MCF 10A (cell line): Measurements from ENCODE around the gene CRIP3. TPM values are rescaled to one million over a fixed set of nuclear protein-coding genes. Genes with fewer than 3 reads are reported as not detected.

ENCODE experiments used
- BruUV-seq: library from RNA; stranded (reverse); fragments of 400-500 nt; replicated peaks from 2 replicates; lab custom pipeline; 2021; lab: Mats Ljungman, UMichigan
- CTCF ChIA-PET: fragments of 300-600 bp; sonication (Branson Sonifier 250); formaldehyde crosslinking; extraction: SDS; loops from one replicate; lab custom pipeline; 2021; ENCODE audit warnings: antibody characterized with exemption, inconsistent platforms; lab: Yijun Ruan, JAX
- POLR2A ChIA-PET: fragments of 300-600, 350-650 bp; sonication (Branson Sonifier 250); formaldehyde crosslinking; extraction: SDS; loops from one replicate; lab custom pipeline; 2020; ENCODE audit warnings: antibody characterized with exemption, inconsistent platforms; lab: Yijun Ruan, JAX
- DNase-seq: peaks from one replicate; pipeline ENCODE4 v3.0.0-alpha.2; 2018; ENCODE audit not compliant: unreplicated experiment
- H3K27ac Mint-ChIP-seq: one replicate; pipeline ENCODE4 v1.8.0; 2022; ENCODE audit warnings: mild to moderate bottlenecking, low read depth, mixed read lengths; ENCODE audit not compliant: unreplicated experiment
- H3K27me3 Mint-ChIP-seq: one replicate; pipeline ENCODE4 v1.8.0; 2022; ENCODE audit warnings: mixed read lengths; ENCODE audit not compliant: insufficient read depth, unreplicated experiment
- H3K36me3 Mint-ChIP-seq: one replicate; pipeline ENCODE4 v1.8.0; 2022; ENCODE audit warnings: mild to moderate bottlenecking, moderate library complexity, mixed read lengths; ENCODE audit not compliant: insufficient read depth, unreplicated experiment
- H3K4me1 Mint-ChIP-seq: one replicate; pipeline ENCODE4 v1.8.0; 2022; ENCODE audit warnings: mixed read lengths; ENCODE audit not compliant: insufficient read depth, unreplicated experiment
- H3K4me3 Mint-ChIP-seq: one replicate; pipeline ENCODE4 v1.8.0; 2022; ENCODE audit warnings: mild to moderate bottlenecking, moderate library complexity, mixed read lengths; ENCODE audit not compliant: unreplicated experiment
- H3K9me3 Mint-ChIP-seq: one replicate; pipeline ENCODE4 v1.8.0; 2022; ENCODE audit warnings: mixed read lengths; ENCODE audit not compliant: unreplicated experiment
- intact Hi-C: fragments of 100-400 bp; cut with micrococcal nuclease; formaldehyde crosslinking; loops from 2 replicates; pipeline ENCODE4 v1.14.1; 2022
- total RNA-seq: library from RNA; stranded (reverse); gene quantifications from 2 replicates; pipeline ENCODE4 v1.2.3, GENCODE V29; 2022
- TF ChIP-seq, protein P1 (sequence below): fragments of 200-600 bp; IDR thresholded peaks from one replicate; pipeline ENCODE4 v1.8.0; 2022; ENCODE audit warnings: antibody characterized with exemption, mild to moderate bottlenecking; ENCODE audit not compliant: unreplicated experiment

CRIP3 gene
- total RNA-seq, 1 experiment from 2014 or later, result not detected

DNA sequence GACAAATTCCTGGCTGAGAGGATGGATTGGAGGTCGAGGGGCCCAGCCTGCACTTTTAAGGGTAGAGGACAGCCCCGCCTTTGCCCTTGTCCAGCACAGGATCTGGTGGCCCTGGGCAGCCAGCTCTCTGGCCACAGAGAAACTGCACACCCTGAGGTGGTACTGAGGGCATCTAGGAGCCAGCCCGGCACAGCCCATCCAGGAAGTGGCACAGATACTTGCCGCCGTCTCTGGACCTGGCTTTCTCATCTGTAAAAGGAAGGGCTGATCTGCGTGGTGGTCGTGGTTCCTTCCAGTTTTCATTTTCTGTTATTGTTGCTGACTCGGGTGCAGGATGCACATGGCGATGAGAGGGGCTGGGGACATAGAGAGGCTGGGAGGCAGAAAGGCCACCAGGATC, 26.6 kb downstream of the CRIP3 start:
- ChIA-PET CTCF (no interaction called here), POLR2A (interaction anchor here (0.6 kb wide), 1 partner anchor 292 kb away, joined by 3 read pairs; no protein-coding TSS in a partner anchor)
- Mint-ChIP-seq H3K4me1 (peaks cover 5% of the 10 kb centered on the region), H3K27me3 (peaks cover 40% of the 10 kb centered on the region), H3K36me3 (peaks cover 6% of the 10 kb centered on the region), H3K9me3 (no peaks in the 10 kb centered on the region), H3K4me3 (no peak overlapping the region), H3K27ac (no peak overlapping the region)
- no TSS peak for BruUV-seq
- intact Hi-C loops, result no loop called here
- TF ChIP-seq, protein P1, sequence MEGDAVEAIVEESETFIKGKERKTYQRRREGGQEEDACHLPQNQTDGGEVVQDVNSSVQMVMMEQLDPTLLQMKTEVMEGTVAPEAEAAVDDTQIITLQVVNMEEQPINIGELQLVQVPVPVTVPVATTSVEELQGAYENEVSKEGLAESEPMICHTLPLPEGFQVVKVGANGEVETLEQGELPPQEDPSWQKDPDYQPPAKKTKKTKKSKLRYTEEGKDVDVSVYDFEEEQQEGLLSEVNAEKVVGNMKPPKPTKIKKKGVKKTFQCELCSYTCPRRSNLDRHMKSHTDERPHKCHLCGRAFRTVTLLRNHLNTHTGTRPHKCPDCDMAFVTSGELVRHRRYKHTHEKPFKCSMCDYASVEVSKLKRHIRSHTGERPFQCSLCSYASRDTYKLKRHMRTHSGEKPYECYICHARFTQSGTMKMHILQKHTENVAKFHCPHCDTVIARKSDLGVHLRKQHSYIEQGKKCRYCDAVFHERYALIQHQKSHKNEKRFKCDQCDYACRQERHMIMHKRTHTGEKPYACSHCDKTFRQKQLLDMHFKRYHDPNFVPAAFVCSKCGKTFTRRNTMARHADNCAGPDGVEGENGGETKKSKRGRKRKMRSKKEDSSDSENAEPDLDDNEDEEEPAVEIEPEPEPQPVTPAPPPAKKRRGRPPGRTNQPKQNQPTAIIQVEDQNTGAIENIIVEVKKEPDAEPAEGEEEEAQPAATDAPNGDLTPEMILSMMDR, result no peak
- no peak for DNase-seq

DNA sequence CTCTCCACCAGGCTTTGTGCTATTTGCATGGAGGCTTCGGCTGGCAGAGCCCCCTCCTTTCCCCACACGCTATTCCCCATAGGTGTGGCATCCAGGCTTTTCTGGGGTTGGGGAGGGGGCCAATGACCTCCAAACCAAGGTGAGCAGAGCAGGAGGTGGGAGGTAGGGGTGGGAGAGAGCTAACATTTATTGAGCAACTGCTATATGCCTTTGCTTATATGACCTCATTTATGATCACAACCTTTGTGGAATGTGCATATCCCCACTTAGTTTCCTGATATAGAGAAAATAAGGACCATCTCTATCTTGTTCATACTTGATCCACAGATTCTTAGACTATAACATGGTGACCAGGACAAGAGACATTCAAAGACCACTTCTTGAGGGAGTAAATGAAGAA, 28.4 kb downstream of the CRIP3 start:
- intact Hi-C loops, result no loop called here
- Mint-ChIP-seq H3K27ac (no peak overlapping the region), H3K27me3 (peaks cover 25% of the 10 kb centered on the region)

DNA sequence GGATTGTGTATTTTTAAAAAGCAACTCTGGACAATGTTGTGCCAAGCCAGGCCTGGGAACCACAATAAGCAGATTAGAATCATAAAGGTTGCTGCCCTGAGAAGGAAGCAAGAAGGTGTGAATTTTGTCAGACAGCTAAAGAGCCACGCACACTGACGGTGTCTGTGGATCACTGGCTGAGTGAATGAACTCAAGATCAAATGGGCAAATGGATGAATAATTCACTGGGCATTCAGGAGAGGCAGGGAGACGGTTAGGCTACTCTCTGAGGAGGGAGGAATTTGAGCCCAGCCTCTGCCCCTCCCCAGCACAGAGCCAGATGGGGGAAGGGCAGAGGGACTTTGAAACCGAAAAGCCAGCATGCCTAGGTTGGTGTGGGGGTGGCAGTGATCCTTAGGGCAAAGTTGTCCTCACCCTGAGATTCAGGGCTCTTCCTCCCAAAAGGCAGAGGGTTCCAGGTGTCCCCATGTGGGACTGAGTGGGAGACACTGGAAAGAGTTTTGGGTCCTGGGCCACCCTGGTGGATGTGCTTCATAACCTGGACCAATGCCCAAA, 30.0 kb downstream of the CRIP3 start:
- intact Hi-C loops, result no loop called here
- H3K36me3 Mint-ChIP-seq, result peaks cover 6% of the 10 kb centered on the region
- POLR2A ChIA-PET, result interaction anchor here (0.8 kb wide), 1 partner anchor 15 kb away, joined by 3 read pairs; no protein-coding TSS in a partner anchor
- H3K27me3 Mint-ChIP-seq, result peaks cover 25% of the 10 kb centered on the region
- H3K9me3 Mint-ChIP-seq, result no peaks in the 10 kb centered on the region
- BruUV-seq, result no TSS peak
- no peak overlapping the region for H3K4me3 Mint-ChIP-seq
- no peak for DNase-seq
- CTCF ChIA-PET, result interaction anchor here (0.5 kb wide), 1 partner anchor 43 kb away, joined by 3 read pairs; no protein-coding TSS in a partner anchor
- TF ChIP-seq, protein P1, result no peak
- peak overlapping the region; percentile 12 for H3K27ac Mint-ChIP-seq
- H3K4me1 Mint-ChIP-seq, result peaks cover 5% of the 10 kb centered on the region

More for the DNA sequence above, 28.4 kb downstream of the CRIP3 start:
- Mint-ChIP-seq H3K4me3 (no peak overlapping the region), H3K4me1 (peaks cover 5% of the 10 kb centered on the region), H3K36me3 (peaks cover 6% of the 10 kb centered on the region), H3K9me3 (no peaks in the 10 kb centered on the region)
- CTCF ChIA-PET, result interaction anchor here (0.9 kb wide), 1 partner anchor 42 kb away, joined by 7 read pairs; no protein-coding TSS in a partner anchor
- TF ChIP-seq, protein P1, result no peak
- DNase-seq, result no peak
- POLR2A ChIA-PET, result no interaction called here
- no TSS peak for BruUV-seq

DNA sequence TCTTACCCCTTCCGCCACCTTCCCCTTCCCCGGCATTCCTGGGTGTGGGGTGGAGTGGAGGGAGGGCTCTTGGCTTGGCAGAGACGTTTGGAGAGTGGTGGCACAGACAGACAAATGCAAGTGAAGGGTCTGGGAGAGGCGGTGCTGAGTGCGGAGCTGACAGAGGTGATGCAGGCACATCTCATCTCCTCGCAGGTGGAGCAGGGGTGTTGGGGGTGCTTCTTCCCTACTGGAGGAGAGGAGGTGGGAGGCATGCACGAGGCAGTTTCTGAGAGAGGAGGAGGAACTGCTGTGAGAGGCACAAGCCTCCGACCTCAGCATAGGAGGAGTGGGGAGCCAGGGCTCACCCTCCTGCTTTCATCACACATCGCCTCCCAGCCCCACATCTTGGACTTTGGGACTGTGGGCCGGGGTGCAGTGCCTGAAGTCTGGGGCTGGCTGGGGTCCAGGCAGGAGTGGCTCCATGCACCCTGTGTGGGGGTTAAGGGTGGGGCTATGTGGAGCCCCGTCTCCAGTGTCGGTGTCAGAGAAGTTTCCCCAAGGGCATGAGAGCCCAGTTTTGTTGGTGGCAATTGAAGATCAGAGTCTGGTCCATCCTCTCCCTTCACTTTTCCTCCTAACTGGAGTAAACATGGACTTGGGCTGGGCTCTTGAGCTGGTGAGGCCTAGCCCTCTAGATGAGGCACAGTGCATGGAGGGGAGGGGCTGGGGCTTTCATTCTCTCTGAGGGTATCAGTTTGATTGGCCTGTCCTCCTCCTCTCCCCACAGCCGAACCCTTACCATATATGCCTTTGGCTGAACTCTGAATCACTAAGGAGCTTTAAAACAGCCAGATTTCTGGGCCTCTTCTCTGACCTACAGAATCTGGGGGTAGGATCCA, 30.7 kb downstream of the CRIP3 start:
- Mint-ChIP-seq H3K9me3 (no peaks in the 10 kb centered on the region), H3K4me1 (peaks cover 5% of the 10 kb centered on the region), H3K36me3 (peaks cover 6% of the 10 kb centered on the region), H3K27me3 (peaks cover 22% of the 10 kb centered on the region), H3K27ac (no peak overlapping the region), H3K4me3 (no peak overlapping the region)
- ChIA-PET CTCF (no interaction called here), POLR2A (interaction anchor here (0.8 kb wide), 1 partner anchor 15 kb away, joined by 3 read pairs; no protein-coding TSS in a partner anchor)
- TF ChIP-seq, protein P1, result no peak
- intact Hi-C loops, result no loop called here
- no peak for DNase-seq
- BruUV-seq, result no TSS peak
